ENCODE data around the gene ERO1B.

- TF ChIP-seq CTCF (conservative IDR thresholded peaks at IDR 0.05; ENCODE audit: low read depth, low read length) (no peak), RCOR1 (IDR thresholded peaks at IDR 0.05; ENCODE audit: insufficient replicate concordance, low read length) (no peak), POLR2A (IDR thresholded peaks at IDR 0.05; ENCODE audit: low read depth, low read length) (no peak), ELK1 (IDR thresholded peaks at IDR 0.05; ENCODE audit: borderline replicate concordance, low read depth, low read length) (no peak), FOS (IDR thresholded peaks at IDR 0.05; ENCODE audit: low read depth, low read length) (no peak), CEBPB (IDR thresholded peaks at IDR 0.05; ENCODE audit: low read depth, low read length) (no peak), RAD21 (IDR thresholded peaks at IDR 0.05; ENCODE audit: low read length) (no peak), MAZ (IDR thresholded peaks at IDR 0.05; ENCODE audit: borderline replicate concordance, low read depth, low read length) (no peak), USF2 (IDR thresholded peaks at IDR 0.05; ENCODE audit: low read depth, low read length) (no peak), CHD1 (IDR thresholded peaks at IDR 0.05; ENCODE audit: low read depth, low read length) (no peak), BHLHE40 (IDR thresholded peaks at IDR 0.05; ENCODE audit: low read depth, low read length) (no peak), SMC3 (IDR thresholded peaks at IDR 0.05; ENCODE audit: low read depth, low read length) (no peak), RFX5 (IDR thresholded peaks at IDR 0.05; ENCODE audit: low read depth, low read length) (no peak)
These were observed 96.1 kb downstream of the ERO1B start for GRCh38 chr1:236185687-236186086.
